Measurements from ENCODE around the gene DNMBP. TPM values are rescaled to one million over a fixed set of nuclear protein-coding genes. Genes with fewer than 3 reads are reported as not detected.

Gene DNMBP
- total RNA-seq, 1 donor from 2014 or later: 1.0 TPM

Other genes with a start within 250 kb of the DNMBP start
- 0.87 and 1.1 TPM in 2 replicates for gene ABCC2, start 227.3 kb downstream of the DNMBP start, total RNA-seq
- not detected in 2 replicates for gene CPN1, start 71.9 kb upstream of the DNMBP start, total RNA-seq
- 18.2 and 19.4 TPM in 2 replicates for gene ERLIN1, start 176.1 kb upstream of the DNMBP start, total RNA-seq
- 31.2 and 33.1 TPM in 2 replicates for gene CHUK, start 219.6 kb upstream of the DNMBP start, total RNA-seq